Endothelial cell of umbilical vein (primary cell): Measurements from ENCODE around the gene ZNF222. TPM values are rescaled to one million over a fixed set of nuclear protein-coding genes. Genes with fewer than 3 reads are reported as not detected.

Source experiments
- BruUV-seq: library from RNA; stranded (reverse); fragments of 400-500 nt; replicated peaks from 2 replicates; lab custom pipeline; 2021; lab: Mats Ljungman, UMichigan
- CTCF ChIA-PET: fragments of 300-600, 350-600 bp; sonication (Branson Sonifier 250); formaldehyde crosslinking; loops from one replicate; lab custom pipeline; 2021; ENCODE audit warnings: antibody characterized with exemption, inconsistent platforms; lab: Charles Lee
- POLR2A ChIA-PET: fragments of 300-600, 350-600 bp; sonication (Branson Sonifier 250); formaldehyde crosslinking; loops from one replicate; lab custom pipeline; 2021; ENCODE audit warnings: antibody characterized with exemption, inconsistent platforms; lab: Charles Lee
- DNase-seq: peaks from one replicate; pipeline ENCODE4 v3.0.0-alpha.2; 2011; ENCODE audit warnings: low read depth, low spot score
- FAIRE-seq: peaks from 2 replicates; lab custom pipeline; 2011; peaks lifted over from hg19 to GRCh38; lab: Jason Lieb, UNC
- H2AFZ ChIP-seq: 2 replicates; pipeline ENCODE4 v1.6.0; 2012; ENCODE audit warnings: low read depth, low read length, control low read depth, inconsistent platforms
- H3K27ac ChIP-seq: 2 replicates; pipeline ENCODE4 v1.5.1; 2011; ENCODE audit warnings: low read depth, mild to moderate bottlenecking, control low read depth, low read length, moderate library complexity; ENCODE audit not compliant: insufficient read depth
- H3K27me3 ChIP-seq, 2 experiments: 2 replicates each; pipeline versions ENCODE4 v1.6.0 to v1.6.1; 2011; ENCODE audit warnings: low read length in 2 of 2, mixed read lengths in 1 of 2; ENCODE audit not compliant: control insufficient read depth in 2 of 2, insufficient read depth in 2 of 2
- H3K36me3 ChIP-seq, 2 experiments: 2 replicates in 1 of 2; 3 replicates in 1 of 2; pipeline ENCODE4 v1.5.1; 2011; ENCODE audit warnings: low read length in 2 of 2, mild to moderate bottlenecking in 1 of 2, moderate library complexity in 1 of 2; ENCODE audit not compliant: control insufficient read depth in 2 of 2, insufficient read depth in 2 of 2; ENCODE audit errors: extremely low read depth in 1 of 2
- H3K4me1 ChIP-seq: 3 replicates; pipeline ENCODE4 v1.5.1; 2011; ENCODE audit warnings: mild to moderate bottlenecking, low read length; ENCODE audit not compliant: control insufficient read depth, insufficient read depth; ENCODE audit errors: extremely low read depth
- H3K4me2 ChIP-seq: 2 replicates; pipeline ENCODE4 v1.6.1; 2011; ENCODE audit warnings: low read length, control low read depth, mixed read lengths; ENCODE audit not compliant: insufficient read depth
- H3K4me3 ChIP-seq, 3 experiments: fragments of 200-600 bp in 1 of 3; sonication (generic), shearing (Covaris generic) in 1 of 3; replicated peaks in 1 of 3; 2 replicates each; pipeline ENCODE4 v1.5.1; 2011 to 2016; ENCODE audit warnings: control low read depth in 3 of 3, low read length in 3 of 3, mild to moderate bottlenecking in 2 of 3, inconsistent platforms in 1 of 3, low read depth in 1 of 3, moderate library complexity in 1 of 3; ENCODE audit not compliant: insufficient read depth in 1 of 3
- H3K79me2 ChIP-seq: 2 replicates; pipeline ENCODE4 v1.6.0; 2012; ENCODE audit warnings: low read length, inconsistent platforms; ENCODE audit not compliant: control insufficient read depth, insufficient read depth
- H3K9ac ChIP-seq: replicated peaks from 2 replicates; pipeline ENCODE3; 2011; ENCODE audit warnings: low read length, control low read depth; ENCODE audit not compliant: insufficient read depth; ENCODE audit errors: extremely low read depth
- H3K9me1 ChIP-seq: replicated peaks from 3 replicates; pipeline ENCODE4 v1.6.0; 2011; ENCODE audit warnings: mild to moderate bottlenecking, low read length; ENCODE audit not compliant: control insufficient read depth, insufficient read depth; ENCODE audit errors: extremely low read depth
- H3K9me3 ChIP-seq: replicated peaks from 2 replicates; pipeline ENCODE4 v1.5.1; 2012; ENCODE audit warnings: low read length, inconsistent platforms; ENCODE audit not compliant: control insufficient read depth, insufficient read depth
- H4K20me1 ChIP-seq: replicated peaks from 2 replicates; pipeline ENCODE3; 2011; ENCODE audit warnings: mild to moderate bottlenecking, low read length; ENCODE audit not compliant: control insufficient read depth, insufficient read depth; ENCODE audit errors: extremely low read depth
- GATA2 ChIP-seq: IDR thresholded peaks from 2 replicates; pipeline ENCODE4 v1.7.0; 2011; ENCODE audit warnings: low read depth, mild to moderate bottlenecking, moderate library complexity, mixed read lengths, low read length; ENCODE audit not compliant: insufficient read length, insufficient read depth
- MYC ChIP-seq: IDR thresholded peaks from one replicate; pipeline ENCODE4 v1.6.1; 2011; ENCODE audit warnings: mild to moderate bottlenecking, low read depth, low read length
- POLR2AphosphoS5 ChIP-seq: IDR thresholded peaks from 2 replicates; pipeline ENCODE4 v1.6.1; 2012; ENCODE audit warnings: low read depth, mild to moderate bottlenecking, control low read depth, low read length, moderate library complexity; ENCODE audit not compliant: insufficient read depth
- dilution Hi-C: fragments of 300-500 bp; cut with MboI; formaldehyde crosslinking; loops from one replicate; pipeline ENCODE4 v1.15.0; 2019; ENCODE audit warnings: low sequenced_read_pairs; ENCODE audit not compliant: extremely low pct_ligation_motif_present
- intact Hi-C: fragments of 100-400 bp; cut with micrococcal nuclease; formaldehyde crosslinking; loops from one replicate; pipeline ENCODE4 v1.10.0; 2022
- polyA plus RNA-seq, 4 experiments: library from polyadenylated mRNA; depleted of rRNA in 3 of 4; stranded (reverse) in 3 of 4; unstranded in 1 of 4; fragments of >200 nt; gene quantifications; 2 replicates each; pipeline versions ENCODE4 v1.2.1 to v1.2.3, GENCODE V29; 2011 to 2012; ENCODE audit warnings: missing spikeins in 1 of 4
- total RNA-seq: library from RNA; stranded (reverse); gene quantifications from 2 replicates; pipeline ENCODE4 v1.2.3, GENCODE V29; 2021
- TF ChIP-seq, protein P1 (sequence below), 2 donors: IDR thresholded peaks; 1 replicate in 1 of 2; 2 replicates in 1 of 2; pipeline ENCODE4 v1.5.1; 2011; ENCODE audit warnings: low read length in 2 of 2, mild to moderate bottlenecking in 2 of 2, moderate library complexity in 2 of 2, control low read depth in 1 of 2, inconsistent platforms in 1 of 2, low read depth in 1 of 2; ENCODE audit not compliant: insufficient read depth in 1 of 2; ENCODE audit errors: extremely low read depth in 1 of 2

ZNF222 gene
- total and polyA plus RNA-seq, 2 donors (not counting 3 experiments of a cell fraction or from before 2014, with no cell fraction given): 2.2 to 5.2 TPM

DNA sequence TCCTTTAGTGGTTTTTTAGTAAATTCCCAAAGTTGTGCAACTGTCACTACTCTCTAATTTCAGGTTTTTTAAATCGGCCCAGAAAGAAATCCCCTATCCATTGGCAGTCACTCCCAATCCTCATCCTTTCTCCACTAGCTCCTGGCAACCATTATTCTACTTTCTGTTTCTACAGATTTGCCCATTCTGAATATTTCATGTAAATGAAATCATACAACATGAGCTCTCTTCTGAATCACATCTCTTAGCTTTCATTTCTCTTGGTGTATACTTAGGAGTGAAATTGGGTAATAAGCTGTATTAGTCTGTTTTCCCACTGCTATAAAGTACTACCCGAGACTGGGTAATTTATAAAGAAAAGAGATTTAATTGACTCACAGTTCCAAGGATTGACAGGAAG, 17.0 kb downstream of the ZNF222 start:
- Histone ChIP-seq H3K36me3 (no peaks in the 10 kb centered on the region), H3K79me2 (no peaks in the 10 kb centered on the region), H3K4me3 (no peak overlapping the region), H4K20me1 (no peaks in the 10 kb centered on the region), H3K27ac (no peak overlapping the region), H3K9me3 (no peaks in the 10 kb centered on the region), H3K4me1 (no peaks in the 10 kb centered on the region), H3K9ac (no peak overlapping the region), H3K27me3 (peaks cover 0 to 4% of the 10 kb centered on the region in 2 experiments), H3K9me1 (no peaks in the 10 kb centered on the region), H2AFZ (no peak overlapping the region), H3K4me2 (no peak overlapping the region)
- ChIA-PET CTCF (no interaction called here), POLR2A (no interaction called here)
- dilution Hi-C loops (no loop called here), intact Hi-C loops (no loop called here)
- DNase-seq: no peak
- TF ChIP-seq GATA2 (no peak), POLR2AphosphoS5 (no peak), MYC (no peak)
- TF ChIP-seq, protein P1, sequence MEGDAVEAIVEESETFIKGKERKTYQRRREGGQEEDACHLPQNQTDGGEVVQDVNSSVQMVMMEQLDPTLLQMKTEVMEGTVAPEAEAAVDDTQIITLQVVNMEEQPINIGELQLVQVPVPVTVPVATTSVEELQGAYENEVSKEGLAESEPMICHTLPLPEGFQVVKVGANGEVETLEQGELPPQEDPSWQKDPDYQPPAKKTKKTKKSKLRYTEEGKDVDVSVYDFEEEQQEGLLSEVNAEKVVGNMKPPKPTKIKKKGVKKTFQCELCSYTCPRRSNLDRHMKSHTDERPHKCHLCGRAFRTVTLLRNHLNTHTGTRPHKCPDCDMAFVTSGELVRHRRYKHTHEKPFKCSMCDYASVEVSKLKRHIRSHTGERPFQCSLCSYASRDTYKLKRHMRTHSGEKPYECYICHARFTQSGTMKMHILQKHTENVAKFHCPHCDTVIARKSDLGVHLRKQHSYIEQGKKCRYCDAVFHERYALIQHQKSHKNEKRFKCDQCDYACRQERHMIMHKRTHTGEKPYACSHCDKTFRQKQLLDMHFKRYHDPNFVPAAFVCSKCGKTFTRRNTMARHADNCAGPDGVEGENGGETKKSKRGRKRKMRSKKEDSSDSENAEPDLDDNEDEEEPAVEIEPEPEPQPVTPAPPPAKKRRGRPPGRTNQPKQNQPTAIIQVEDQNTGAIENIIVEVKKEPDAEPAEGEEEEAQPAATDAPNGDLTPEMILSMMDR (IDR thresholded peaks at IDR 0.05; ENCODE audit: extremely low read depth in 1 of 2, insufficient read depth in 1 of 2, low read depth in 1 of 2, low read length in 2 of 2): no peak
- BruUV-seq: no TSS peak
- FAIRE-seq: no peak
